HepG2 (cell line): ENCODE data around the gene PDLIM7. TPM values are rescaled to one million over a fixed set of nuclear protein-coding genes. Genes with fewer than 3 reads are reported as not detected.
A peak's percentile ranks its signal among the peaks of the same experiment; 100 is the strongest.

Source experiments
- ARNTL ChIP-seq: sonication (generic); formaldehyde crosslinking; IDR thresholded peaks from 2 replicates; pipeline ENCODE4 v1.4.0; 2020; ENCODE audit warnings: mild to moderate bottlenecking, missing genetic modification reagents
- ATF7-NPFF ChIP-seq: sonication (generic); formaldehyde crosslinking; IDR thresholded peaks from 2 replicates; pipeline ENCODE4 v1.8.1; 2023; ENCODE audit warnings: mild to moderate bottlenecking, low read depth, missing genetic modification reagents, moderate library complexity
- HDAC6 ChIP-seq: fragments of 200-600 bp; sonication (generic); IDR thresholded peaks from 2 replicates; pipeline ENCODE4 v1.7.0; 2017; ENCODE audit warnings: mild to moderate bottlenecking, antibody characterized with exemption, low read length, low read depth
- MXD4 ChIP-seq: IDR thresholded peaks from 2 replicates; pipeline ENCODE4 v1.6.1; 2016; ENCODE audit warnings: mild to moderate bottlenecking, missing biosample characterization, missing genetic modification reagents
- STAT5B ChIP-seq: sonication (generic); formaldehyde crosslinking; IDR thresholded peaks from 2 replicates; pipeline ENCODE4 v1.4.0; 2020; ENCODE audit warnings: missing genetic modification reagents
- TEF ChIP-seq: sonication (generic); formaldehyde crosslinking; IDR thresholded peaks from 2 replicates; pipeline ENCODE4 v1.5.0; 2020; ENCODE audit warnings: missing genetic modification reagents
- TFDP1 ChIP-seq: IDR thresholded peaks from 2 replicates; pipeline ENCODE4 v1.6.1; 2016; ENCODE audit warnings: missing compliant biosample characterization, missing genetic modification reagents, borderline replicate concordance
- ZBTB37 ChIP-seq: sonication (generic); formaldehyde crosslinking; IDR thresholded peaks from 2 replicates; pipeline ENCODE4 v1.4.0; 2020; ENCODE audit warnings: mild to moderate bottlenecking, missing genetic modification reagents
- ZBTB49 ChIP-seq: sonication (generic); formaldehyde crosslinking; IDR thresholded peaks from 2 replicates; pipeline ENCODE4 v1.4.0; 2020; ENCODE audit warnings: missing genetic modification reagents, borderline replicate concordance
- ZMYM4 ChIP-seq: sonication (generic); formaldehyde crosslinking; IDR thresholded peaks from 2 replicates; pipeline ENCODE4 v1.8.1; 2023; ENCODE audit warnings: mild to moderate bottlenecking, missing genetic modification reagents
- ZNF33A ChIP-seq: sonication (generic); formaldehyde crosslinking; IDR thresholded peaks from 2 replicates; pipeline ENCODE4 v1.5.1; 2020; ENCODE audit warnings: missing genetic modification reagents, mild to moderate bottlenecking, moderate library complexity, borderline replicate concordance
- ZNF451 ChIP-seq: sonication (generic); formaldehyde crosslinking; IDR thresholded peaks from 2 replicates; pipeline ENCODE4 v1.5.0; 2020; ENCODE audit warnings: mild to moderate bottlenecking, missing genetic modification reagents
- ZNF879 ChIP-seq: sonication (generic); formaldehyde crosslinking; IDR thresholded peaks from 2 replicates; pipeline ENCODE4 v1.8.1; 2023; ENCODE audit warnings: missing genetic modification reagents
- ZSCAN25 ChIP-seq: sonication (generic); formaldehyde crosslinking; IDR thresholded peaks from 2 replicates; pipeline ENCODE4 v1.8.0; 2022; ENCODE audit warnings: mild to moderate bottlenecking, missing genetic modification reagents
- polyA plus RNA-seq, 8 experiments: library from polyadenylated mRNA; depleted of rRNA in 3 of 8; stranded (reverse) in 7 of 8; unstranded in 1 of 8; fragments of >200 nt; fragmentation: Illumina TruSeq in 4 of 8; extraction: Trizol in 4 of 8; gene quantifications; 2 replicates each; pipeline versions ENCODE4 v1.2.1 to v1.2.3, GENCODE V29; 2011 to 2016; ENCODE audit warnings: low read depth in 4 of 8, missing spikeins in 1 of 8, mixed read lengths in 1 of 8; ENCODE audit not compliant: insufficient read depth in 1 of 8
- total RNA-seq, 5 experiments: library from RNA; depleted of rRNA; stranded (reverse); fragments of >200 nt; fragmentation: Illumina TruSeq; extraction: Trizol; gene quantifications; 2 replicates each; pipeline ENCODE4 v1.2.3, GENCODE V29; 2016; ENCODE audit warnings: low read depth in 1 of 5
- TF ChIP-seq, protein P1 (sequence below): sonication (generic); formaldehyde crosslinking; IDR thresholded peaks from 2 replicates; pipeline ENCODE4 v1.4.0; 2020; ENCODE audit warnings: missing genetic modification reagents
- TF ChIP-seq, protein P2 (sequence below): sonication (generic); formaldehyde crosslinking; IDR thresholded peaks from 2 replicates; pipeline ENCODE4 v1.4.0; 2020; ENCODE audit warnings: missing genetic modification reagents
- TF ChIP-seq, protein P3 (sequence below): sonication (generic); formaldehyde crosslinking; IDR thresholded peaks from 2 replicates; pipeline ENCODE4 v1.5.0; 2020; ENCODE audit warnings: missing genetic modification reagents

PDLIM7 gene
- total and polyA plus RNA-seq, 2 of the 13 experiments (the other 11 are each of a cell fraction or from before 2014, with no cell fraction given): 21.1 to 31.3 TPM

DNA sequence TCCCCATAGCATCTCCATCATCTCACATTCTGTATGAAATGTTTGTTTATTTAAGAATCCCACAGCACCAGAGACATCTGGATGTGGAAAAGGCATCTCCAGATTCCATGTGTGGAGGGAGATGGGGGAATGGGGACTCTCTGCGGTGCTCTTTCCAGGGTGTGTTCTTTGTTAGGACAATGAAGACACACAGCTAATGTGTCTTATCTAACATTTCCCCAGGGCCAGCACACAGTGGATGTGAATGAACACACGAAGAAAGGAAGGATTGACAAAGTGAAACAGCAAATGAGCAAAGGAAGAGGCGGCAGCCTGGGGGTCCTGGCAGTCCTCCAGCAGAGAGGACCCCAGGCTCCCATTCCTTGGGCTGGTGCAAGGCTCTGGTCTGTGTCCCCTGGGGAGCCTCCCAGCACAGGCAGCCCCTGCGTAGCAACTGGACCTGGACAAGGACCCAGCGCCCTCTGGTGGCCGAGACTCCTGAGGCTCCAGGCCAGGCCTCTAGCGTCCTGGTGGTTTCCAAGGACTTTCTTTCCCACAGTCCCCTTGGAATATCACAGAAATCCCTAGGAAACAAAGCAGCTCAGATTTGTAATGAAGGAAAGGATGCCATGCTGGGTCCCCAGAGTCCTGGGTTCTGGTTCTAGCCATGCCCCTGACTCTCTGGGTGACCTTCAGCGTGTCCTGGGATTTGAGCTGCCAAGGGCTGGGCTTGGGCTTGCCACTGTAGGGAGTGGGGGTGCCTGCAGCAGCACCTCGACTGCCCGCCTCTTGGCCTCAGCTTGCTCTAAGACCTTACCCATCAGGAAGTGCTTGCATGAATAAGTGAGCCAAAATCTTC, 3.5 kb upstream of the PDLIM7 start (continued):
- no peak for TF ChIP-seq ZNF33A (CRISPR knock-in tag)
- TF ChIP-seq, protein P1, sequence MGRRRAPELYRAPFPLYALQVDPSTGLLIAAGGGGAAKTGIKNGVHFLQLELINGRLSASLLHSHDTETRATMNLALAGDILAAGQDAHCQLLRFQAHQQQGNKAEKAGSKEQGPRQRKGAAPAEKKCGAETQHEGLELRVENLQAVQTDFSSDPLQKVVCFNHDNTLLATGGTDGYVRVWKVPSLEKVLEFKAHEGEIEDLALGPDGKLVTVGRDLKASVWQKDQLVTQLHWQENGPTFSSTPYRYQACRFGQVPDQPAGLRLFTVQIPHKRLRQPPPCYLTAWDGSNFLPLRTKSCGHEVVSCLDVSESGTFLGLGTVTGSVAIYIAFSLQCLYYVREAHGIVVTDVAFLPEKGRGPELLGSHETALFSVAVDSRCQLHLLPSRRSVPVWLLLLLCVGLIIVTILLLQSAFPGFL (CRISPR knock-in tag): no peak
- no peak for TF ChIP-seq ATF7-NPFF
- TF ChIP-seq TFDP1: no peak
- no peak for TF ChIP-seq ZNF879 (CRISPR knock-in tag)
- TF ChIP-seq STAT5B (CRISPR knock-in tag): no peak
- TF ChIP-seq HDAC6: no peak
- TF ChIP-seq MXD4 (CRISPR knock-in tag): no peak
- TF ChIP-seq, protein P2, sequence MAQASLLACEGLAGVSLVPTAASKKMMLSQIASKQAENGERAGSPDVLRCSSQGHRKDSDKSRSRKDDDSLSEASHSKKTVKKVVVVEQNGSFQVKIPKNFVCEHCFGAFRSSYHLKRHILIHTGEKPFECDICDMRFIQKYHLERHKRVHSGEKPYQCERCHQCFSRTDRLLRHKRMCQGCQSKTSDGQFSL (CRISPR knock-in tag): peak; percentile 67; the same call in 1 of the 2 replicates
- no peak for TF ChIP-seq ZMYM4 (CRISPR knock-in tag)
- TF ChIP-seq ARNTL (CRISPR knock-in tag): no peak
- TF ChIP-seq, protein P3, sequence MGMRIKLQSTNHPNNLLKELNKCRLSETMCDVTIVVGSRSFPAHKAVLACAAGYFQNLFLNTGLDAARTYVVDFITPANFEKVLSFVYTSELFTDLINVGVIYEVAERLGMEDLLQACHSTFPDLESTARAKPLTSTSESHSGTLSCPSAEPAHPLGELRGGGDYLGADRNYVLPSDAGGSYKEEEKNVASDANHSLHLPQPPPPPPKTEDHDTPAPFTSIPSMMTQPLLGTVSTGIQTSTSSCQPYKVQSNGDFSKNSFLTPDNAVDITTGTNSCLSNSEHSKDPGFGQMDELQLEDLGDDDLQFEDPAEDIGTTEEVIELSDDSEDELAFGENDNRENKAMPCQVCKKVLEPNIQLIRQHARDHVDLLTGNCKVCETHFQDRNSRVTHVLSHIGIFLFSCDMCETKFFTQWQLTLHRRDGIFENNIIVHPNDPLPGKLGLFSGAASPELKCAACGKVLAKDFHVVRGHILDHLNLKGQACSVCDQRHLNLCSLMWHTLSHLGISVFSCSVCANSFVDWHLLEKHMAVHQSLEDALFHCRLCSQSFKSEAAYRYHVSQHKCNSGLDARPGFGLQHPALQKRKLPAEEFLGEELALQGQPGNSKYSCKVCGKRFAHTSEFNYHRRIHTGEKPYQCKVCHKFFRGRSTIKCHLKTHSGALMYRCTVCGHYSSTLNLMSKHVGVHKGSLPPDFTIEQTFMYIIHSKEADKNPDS (CRISPR knock-in tag): no peak
- no peak for TF ChIP-seq ZNF451
- TF ChIP-seq ZBTB49 (CRISPR knock-in tag): no peak
- no peak for TF ChIP-seq ZBTB37 (CRISPR knock-in tag)
- TF ChIP-seq TEF: no peak
- peak; percentile 43; the same call in 1 of the 2 replicates for TF ChIP-seq ZSCAN25 (CRISPR knock-in tag)
